HG02798 (cell line): ENCODE results near the gene TRAPPC4.
"Not testable (repeated sequence)": the region's sequence is repeated elsewhere in the genome, so short reads cannot be mapped to it uniquely, and the experiment has no call there.

Experiments used
- ATAC-seq: cut with Tn5 transposase; IDR thresholded peaks from one replicate; pipeline ENCODE4 v1.9.1; 2021; ENCODE audit warnings: mild to moderate bottlenecking; ENCODE audit not compliant: unreplicated experiment, poor library complexity

TRAPPC4 gene, protein sequence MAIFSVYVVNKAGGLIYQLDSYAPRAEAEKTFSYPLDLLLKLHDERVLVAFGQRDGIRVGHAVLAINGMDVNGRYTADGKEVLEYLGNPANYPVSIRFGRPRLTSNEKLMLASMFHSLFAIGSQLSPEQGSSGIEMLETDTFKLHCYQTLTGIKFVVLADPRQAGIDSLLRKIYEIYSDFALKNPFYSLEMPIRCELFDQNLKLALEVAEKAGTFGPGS

GRCh38 chr11:119018074-119018938 is at the start of gene TRAPPC4, which contains the start of gene RPS25:
Gene TRAPPC4, plus strand, starts transcription at chr11:119018766. Its CDS starts 30 bp downstream, at chr11:119018796.
Gene RPS25, minus strand, starts transcription at chr11:119018343. Its CDS starts 59 bp downstream, at chr11:119018284.
- ATAC-seq: peak; percentile 90

GRCh38 chr11:118969508-118969907 is 49.1 kb upstream of the TRAPPC4 start:
- not testable (repeated sequence) for ATAC-seq

- ATAC-seq: no peak
Measured at GRCh38 chr11:118971646-118972045, 46.9 kb upstream of the TRAPPC4 start, which contains the start of gene FOXR1. Gene FOXR1, plus strand, starts transcription at chr11:118971761. Its CDS starts 171 bp downstream, at chr11:118971932.

DNA sequence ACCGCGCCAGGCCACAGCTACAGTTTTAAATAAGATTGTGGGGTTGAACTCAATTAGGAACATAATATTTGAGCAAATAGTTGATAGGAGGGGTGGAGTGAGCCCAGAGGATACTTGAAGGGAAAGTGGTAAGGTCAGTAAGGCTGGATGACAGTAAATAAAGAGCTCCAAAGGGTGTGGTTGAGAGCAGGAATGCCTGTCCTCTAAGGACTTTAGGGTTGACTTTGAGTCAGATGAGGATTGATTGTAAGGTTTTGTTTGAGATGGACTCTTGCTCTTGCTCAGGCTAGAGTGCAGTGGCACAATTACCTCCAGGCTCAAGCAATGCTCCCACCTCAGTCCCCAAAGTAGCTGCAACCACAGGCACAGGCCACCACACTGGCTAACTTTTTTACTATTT is 44.6 kb upstream of the TRAPPC4 start:
- no peak for ATAC-seq

DNA sequence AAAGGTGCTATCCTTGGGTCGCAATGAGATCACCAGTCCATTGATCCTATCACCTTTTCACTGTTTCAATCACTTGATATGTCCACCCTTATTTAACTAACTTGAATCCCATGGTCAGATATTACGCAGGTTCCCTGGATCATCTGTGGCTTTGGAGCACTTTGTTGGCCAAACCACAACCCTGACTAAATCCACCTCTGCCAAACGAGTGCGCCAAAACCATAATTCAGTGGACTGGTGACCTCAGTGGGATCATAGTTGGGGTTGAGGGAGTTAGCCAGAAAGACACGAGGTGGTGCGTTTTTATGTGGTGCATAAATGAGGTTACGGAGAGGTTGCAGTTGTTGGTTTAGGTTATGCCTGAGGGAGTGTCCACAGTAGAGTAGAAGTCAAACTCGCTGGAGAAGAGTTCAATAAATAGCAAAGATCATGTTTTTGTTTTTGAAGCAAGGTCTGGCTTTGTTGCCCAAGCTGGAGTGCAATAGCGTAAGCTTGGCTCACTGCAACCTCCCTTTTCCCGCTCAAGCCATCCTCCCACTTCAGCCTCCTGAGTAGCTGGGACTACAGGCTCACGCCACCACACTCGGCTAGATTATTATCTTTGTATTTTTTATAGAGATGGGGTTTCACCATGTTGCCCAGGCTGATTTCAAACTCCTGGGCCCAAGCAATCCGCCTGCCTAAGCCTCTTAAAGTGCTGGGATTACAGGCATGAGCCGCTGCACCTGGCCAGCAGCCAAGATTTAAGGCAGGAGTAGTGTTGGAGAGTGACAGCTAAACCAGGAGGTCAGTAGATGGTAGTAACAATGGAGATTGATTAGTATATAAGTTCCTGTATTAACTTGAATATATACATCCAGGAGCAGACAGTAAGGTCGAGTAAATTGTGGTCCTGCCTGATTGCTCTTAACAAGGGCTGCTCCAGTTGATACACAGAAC is 42.5 kb upstream of the TRAPPC4 start:
- no peak for ATAC-seq

DNA sequence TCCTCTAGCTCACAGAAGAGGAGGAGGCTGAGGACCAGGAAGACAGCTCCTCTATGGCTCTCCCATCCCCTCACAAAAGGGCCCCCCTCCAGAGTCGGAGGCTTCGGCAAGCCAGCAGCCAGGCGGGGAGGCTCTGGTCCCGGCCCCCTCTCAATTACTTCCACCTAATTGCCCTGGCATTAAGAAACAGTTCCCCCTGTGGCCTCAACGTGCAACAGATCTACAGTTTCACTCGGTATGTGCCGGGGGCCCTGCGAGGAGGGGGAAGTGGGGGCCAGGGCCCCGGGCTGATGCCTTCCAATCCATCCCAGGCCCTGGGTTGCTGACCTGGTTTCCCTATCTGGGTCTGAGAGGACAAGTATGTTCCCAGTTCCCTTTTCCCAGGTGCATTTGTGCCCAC is 39.1 kb upstream of the TRAPPC4 start:
- ATAC-seq: no peak

DNA sequence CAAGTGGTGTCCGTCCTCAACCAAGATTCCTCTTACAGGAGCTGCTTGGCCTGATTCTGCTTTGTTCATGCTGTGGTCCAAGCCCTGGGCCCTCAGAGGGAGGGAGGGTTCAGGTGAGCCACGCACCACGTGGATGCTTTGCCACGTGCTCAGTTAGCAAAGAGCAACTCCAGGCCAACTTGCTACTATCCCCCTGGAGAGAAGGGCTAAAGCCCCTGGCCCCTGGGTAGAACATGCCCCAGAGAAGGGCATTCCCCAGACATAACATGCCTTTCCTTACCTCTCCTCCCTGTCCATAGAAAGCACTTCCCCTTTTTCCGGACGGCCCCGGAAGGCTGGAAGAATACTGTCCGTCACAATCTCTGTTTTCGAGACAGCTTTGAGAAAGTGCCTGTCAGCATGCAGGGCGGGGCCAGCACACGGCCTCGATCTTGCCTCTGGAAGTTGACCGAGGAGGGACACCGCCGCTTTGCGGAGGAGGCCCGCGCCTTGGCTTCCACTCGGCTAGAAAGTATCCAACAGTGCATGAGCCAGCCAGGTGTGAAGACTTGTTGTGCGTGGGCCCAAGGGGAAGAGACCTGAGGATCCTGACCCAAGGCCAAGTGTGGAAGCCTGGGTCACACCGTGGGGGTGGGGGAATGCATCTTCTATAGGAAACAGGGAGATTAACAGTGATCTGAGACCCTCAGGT is 38.2 kb upstream of the TRAPPC4 start:
- ATAC-seq: no peak

DNA sequence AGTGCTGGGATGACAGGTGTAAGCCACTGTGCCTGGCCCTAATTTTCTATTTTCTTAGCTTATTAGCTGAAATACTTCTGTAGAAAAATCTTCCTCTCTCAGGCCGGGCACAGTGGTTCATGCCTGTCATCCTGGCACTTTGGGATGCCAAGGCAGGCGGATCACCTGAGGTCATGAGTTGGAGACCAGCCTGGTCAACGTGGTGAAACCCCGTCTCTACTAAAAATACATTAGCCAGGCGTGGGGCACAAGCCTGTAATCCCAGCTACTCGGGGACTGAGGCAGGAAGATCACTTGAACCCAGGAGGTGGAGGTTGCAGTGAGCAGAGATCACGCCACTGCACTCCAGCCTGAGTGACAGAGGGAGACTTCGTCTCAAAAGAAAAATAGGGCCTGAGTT is 34.2 kb upstream of the TRAPPC4 start:
- ATAC-seq: not testable (repeated sequence)

DNA sequence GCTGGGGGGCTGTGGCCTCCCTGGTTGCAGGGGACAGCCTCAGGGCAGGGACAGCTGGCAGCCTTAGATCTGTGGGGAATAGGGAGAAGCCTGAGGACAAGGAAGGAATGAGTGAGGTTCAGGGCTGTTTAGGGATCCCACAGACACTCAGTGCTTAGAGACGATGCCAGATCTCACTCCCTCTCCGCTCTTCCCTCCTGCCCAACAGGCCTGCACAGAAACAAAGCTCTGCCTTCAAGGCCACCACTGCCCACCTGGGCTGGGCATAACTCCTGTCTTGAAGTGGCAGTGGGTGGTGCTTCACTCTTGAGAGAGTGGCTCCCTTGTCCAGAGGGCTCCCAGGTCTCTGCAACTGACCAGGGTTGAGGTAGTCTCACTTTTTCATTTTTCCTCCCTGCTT is 33.7 kb upstream of the TRAPPC4 start:
- no peak for ATAC-seq

DNA sequence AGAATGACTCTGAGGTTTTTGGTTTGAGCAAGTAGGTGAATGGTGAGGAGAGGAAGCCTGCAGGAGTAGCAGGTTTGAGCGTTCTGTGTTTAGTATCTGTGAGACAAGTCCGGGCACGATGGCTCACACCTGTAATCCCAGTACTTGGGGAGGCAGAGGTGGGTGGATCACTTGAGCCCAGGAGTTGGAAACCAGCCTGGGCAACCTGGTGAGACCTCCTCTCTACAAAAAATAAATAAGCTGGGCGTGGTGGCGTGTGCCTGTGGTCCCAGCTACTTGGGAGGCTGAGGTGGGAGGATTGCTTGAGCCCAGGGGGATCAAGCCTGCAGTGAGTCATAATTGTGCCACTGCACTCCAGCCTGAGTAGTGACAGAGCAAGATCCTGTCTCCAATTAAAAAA is 30.3 kb upstream of the TRAPPC4 start:
- no peak for ATAC-seq

GRCh38 chr11:118991486-118992038 is 27.0 kb upstream of the TRAPPC4 start:
- not testable (repeated sequence) for ATAC-seq

- ATAC-seq: peak; percentile 15
Measured at GRCh38 chr11:118996926-118997626, 21.5 kb upstream of the TRAPPC4 start.

DNA sequence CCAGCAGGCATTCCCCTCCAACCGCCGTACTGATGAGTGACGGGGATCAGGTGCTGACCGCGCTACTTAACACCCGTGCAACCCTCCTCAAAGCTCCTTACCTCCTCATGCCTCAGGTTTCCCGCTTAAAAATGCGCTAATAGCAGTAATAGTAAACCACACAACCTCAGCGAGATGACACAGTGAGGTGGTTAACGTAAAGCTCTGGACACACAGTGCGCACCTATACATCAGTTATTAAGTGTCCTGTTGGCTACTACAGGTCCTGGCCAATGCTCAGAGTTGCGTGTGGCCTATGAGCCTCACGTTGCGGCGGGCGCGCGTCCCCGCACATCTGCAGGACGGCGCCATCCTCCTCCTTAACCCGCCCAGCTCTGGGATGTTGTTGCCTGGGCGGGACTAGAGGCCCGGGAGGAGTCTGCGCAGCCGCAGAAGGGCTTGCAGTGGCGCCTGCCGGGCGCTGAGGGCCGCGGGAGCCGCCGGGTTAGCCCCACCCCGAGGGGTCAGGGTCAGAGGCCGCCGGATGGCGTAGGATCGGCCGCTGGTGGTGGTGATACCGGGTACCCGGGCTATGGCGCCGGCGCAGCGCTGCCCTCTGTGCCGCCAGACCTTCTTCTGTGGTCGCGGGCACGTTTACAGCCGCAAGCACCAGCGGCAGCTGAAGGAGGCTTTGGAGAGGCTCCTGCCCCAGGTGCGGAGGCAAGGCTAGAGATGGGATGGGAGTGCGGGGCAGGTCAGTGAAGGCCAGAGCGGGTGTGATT is 20.8 kb upstream of the TRAPPC4 start, which contains the start of gene CENATAC:
Gene CENATAC (plus strand): TSS at position 512 of the 761 bp plus-strand sequence. CDS start 60 bp downstream, at position 572.
- peak; percentile 93 for ATAC-seq

GRCh38 chr11:118998388-118998717 is 20.2 kb upstream of the TRAPPC4 start:
- no peak for ATAC-seq

GRCh38 chr11:118998822-118999221 is 19.7 kb upstream of the TRAPPC4 start:
- no peak for ATAC-seq

DNA sequence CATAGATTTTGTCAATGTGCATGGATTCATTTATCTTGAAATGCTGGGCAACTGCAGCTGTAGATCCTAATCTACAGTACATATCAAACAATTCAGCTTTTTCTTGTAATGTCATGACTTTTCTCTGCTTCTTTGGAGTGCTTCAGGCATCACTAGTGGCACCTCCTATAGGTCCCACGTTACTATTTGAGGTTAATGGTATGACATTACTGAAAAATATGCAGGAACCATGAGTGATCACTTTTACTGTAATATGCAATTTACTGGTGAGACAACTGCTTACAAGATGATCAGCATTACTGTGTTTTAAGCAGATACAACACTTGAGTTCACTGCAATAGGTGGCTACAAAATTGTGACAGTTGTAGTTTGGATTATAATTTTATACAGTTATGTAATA is 17.7 kb upstream of the TRAPPC4 start:
- no peak for ATAC-seq

DNA sequence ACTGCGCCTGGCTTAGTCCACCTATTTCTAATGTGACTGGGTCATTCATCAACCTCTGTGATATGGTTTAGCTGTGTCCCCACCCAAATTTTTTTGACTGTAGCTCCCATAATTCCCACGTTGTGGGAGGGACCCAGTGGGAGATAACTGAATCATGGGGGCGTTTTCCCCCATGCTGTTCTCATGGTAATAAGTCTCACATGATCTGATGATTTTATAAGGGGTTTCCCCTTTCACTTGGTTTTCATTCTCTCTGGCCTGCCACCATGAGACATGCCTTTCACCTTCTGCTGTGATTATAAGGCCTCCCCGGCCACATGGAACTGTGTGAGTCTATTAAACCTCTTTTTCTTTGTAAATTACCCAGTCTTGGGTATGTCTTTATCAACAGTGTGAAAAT is 11.9 kb upstream of the TRAPPC4 start:
- no peak for ATAC-seq

GRCh38 chr11:119011476-119012053 is 7.0 kb upstream of the TRAPPC4 start:
- no peak for ATAC-seq
